Thyroid gland (tissue), 4 donors: ENCODE measurements around the gene GRIK4. TPM values are rescaled to one million over a fixed set of nuclear protein-coding genes. Genes with fewer than 3 reads are reported as not detected.

Source experiments
- DNase-seq, 2 donors: peaks; one replicate each; pipeline ENCODE4 v3.0.0-alpha.2; 2019
- H3K27ac ChIP-seq, 3 donors: fragments of 200-600 bp; sonication (generic); 1 replicate in 2 of 3; 2 replicates in 1 of 3; pipeline ENCODE4 v1.5.1; 2016 to 2019; ENCODE audit warnings: mild to moderate bottlenecking in 1 of 3, moderate library complexity in 1 of 3
- H3K27me3 ChIP-seq: fragments of 200-600 bp; sonication (generic); one replicate; pipeline ENCODE4 v1.5.1; 2019
- H3K36me3 ChIP-seq, 2 donors: fragments of 200-600 bp; sonication (generic); one replicate each; pipeline ENCODE4 v1.5.1; 2016 to 2019
- H3K4me1 ChIP-seq, 2 donors: fragments of 200-600 bp; sonication (generic); one replicate each; pipeline ENCODE4 v1.5.1; 2017 to 2019
- H3K4me3 ChIP-seq, 3 donors: fragments of 200-600 bp; sonication (generic); replicated peaks in 1 of 3; 1 replicate in 2 of 3; 2 replicates in 1 of 3; pipeline ENCODE4 v1.5.1; 2016; ENCODE audit warnings: mild to moderate bottlenecking in 1 of 3
- H3K9me3 ChIP-seq: fragments of 200-600 bp; sonication (generic); one replicate; pipeline ENCODE4 v1.5.1; 2017
- POLR2A ChIP-seq, 2 donors: fragments of 450-650 bp; IDR thresholded peaks; one replicate each; pipeline ENCODE4 v1.6.1; 2017; ENCODE audit warnings: antibody characterized with exemption in 2 of 2, mild to moderate bottlenecking in 2 of 2, moderate library complexity in 1 of 2
- WGBS, 2 donors: methylation state at CpG; one replicate each; pipeline ENCODE4 v1.1.5; 2017; 5-methylcytosine and 5-hydroxymethylcytosine counted together
- intact Hi-C: fragments of 100-400 bp; cut with DNase I; formaldehyde crosslinking; loops from one replicate; pipeline ENCODE4 v1.15.1; 2023
- total RNA-seq, 4 donors: library from RNA; depleted of rRNA; stranded (reverse); fragments of >200 nt; gene quantifications; one replicate each; pipeline ENCODE4 v1.2.3, GENCODE V29; 2016
- TF ChIP-seq, protein P1 (sequence below), 6 experiments: fragments of 200-600 bp in 3 of 6; fragments of 450-650 bp in 3 of 6; sonication (generic) in 3 of 6; IDR thresholded peaks; one replicate each; pipeline ENCODE4 v1.5.1; 2016 to 2019; ENCODE audit warnings: antibody characterized with exemption in 6 of 6, mild to moderate bottlenecking in 2 of 6, inconsistent platforms in 1 of 6, moderate library complexity in 1 of 6

The GRIK4 gene
- total RNA-seq, 4 donors from 2014 or later: 0.54 to 3.7 (median 0.99) TPM

DNA sequence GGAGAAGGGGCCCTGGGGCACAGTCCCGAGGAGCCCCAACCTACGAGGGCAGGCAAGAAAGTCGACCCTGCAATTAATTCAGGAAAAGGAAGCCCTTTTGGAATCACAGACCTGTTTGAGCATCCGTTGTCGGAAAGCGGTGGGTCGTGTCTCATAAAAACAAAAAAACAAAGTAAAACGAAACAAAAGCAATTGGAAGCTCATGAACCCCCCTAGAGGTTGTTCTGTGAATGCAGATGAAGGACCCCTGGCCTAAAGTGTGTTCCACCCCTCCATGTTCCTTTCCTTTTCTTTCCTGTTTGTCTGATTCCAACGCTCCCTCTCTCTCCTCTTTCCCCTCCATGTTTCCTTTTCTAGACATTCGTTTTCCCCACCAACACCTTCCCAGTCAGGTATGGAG, 203.7 kb downstream of the GRIK4 start:
- no peaks in the 10 kb centered on the region for H3K27me3 ChIP-seq
- H3K4me1 ChIP-seq: no peaks in the 10 kb centered on the region
- intact Hi-C loops: no loop called here
- H3K27ac ChIP-seq: no peak overlapping the region
- H3K4me3 ChIP-seq: no peak overlapping the region
- WGBS, 2 donors: 42 to 51% methylated on average over 10 of the region's 10 CpGs
- H3K36me3 ChIP-seq: no peaks in the 10 kb centered on the region
- DNase-seq: no peak
- no peak for TF ChIP-seq POLR2A (IDR thresholded peaks at IDR 0.05)
- TF ChIP-seq, protein P1, sequence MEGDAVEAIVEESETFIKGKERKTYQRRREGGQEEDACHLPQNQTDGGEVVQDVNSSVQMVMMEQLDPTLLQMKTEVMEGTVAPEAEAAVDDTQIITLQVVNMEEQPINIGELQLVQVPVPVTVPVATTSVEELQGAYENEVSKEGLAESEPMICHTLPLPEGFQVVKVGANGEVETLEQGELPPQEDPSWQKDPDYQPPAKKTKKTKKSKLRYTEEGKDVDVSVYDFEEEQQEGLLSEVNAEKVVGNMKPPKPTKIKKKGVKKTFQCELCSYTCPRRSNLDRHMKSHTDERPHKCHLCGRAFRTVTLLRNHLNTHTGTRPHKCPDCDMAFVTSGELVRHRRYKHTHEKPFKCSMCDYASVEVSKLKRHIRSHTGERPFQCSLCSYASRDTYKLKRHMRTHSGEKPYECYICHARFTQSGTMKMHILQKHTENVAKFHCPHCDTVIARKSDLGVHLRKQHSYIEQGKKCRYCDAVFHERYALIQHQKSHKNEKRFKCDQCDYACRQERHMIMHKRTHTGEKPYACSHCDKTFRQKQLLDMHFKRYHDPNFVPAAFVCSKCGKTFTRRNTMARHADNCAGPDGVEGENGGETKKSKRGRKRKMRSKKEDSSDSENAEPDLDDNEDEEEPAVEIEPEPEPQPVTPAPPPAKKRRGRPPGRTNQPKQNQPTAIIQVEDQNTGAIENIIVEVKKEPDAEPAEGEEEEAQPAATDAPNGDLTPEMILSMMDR (IDR thresholded peaks at IDR 0.05): peak in 3 of 6 experiments; percentile 14 to 49 (median 28)
- H3K9me3 ChIP-seq: no peaks in the 10 kb centered on the region

DNA sequence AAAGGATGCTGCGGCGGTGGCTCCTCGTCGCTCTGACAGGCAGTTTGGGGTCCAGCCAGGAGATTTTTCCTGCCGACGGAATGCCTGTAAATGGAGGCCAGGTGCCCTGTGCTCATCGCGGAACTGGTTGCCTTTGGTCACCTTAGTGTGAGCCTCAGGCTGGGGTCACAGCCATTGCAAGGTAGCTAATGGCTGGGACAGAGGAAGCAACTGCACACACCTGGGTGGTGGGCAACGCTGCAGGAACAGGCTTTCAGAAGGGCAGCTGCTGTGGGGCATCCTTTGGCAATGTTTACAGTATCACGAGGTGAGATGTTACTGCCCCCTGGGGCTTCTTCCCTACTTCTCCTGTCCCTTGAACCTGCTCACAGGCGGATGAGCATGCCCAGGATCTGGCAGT, 205.5 kb downstream of the GRIK4 start:
- no peak for TF ChIP-seq POLR2A (IDR thresholded peaks at IDR 0.05)
- TF ChIP-seq, protein P1 (IDR thresholded peaks at IDR 0.05): no peak
- H3K4me1 ChIP-seq: no peaks in the 10 kb centered on the region
- no peak for DNase-seq
- no peaks in the 10 kb centered on the region for H3K27me3 ChIP-seq
- no peak overlapping the region for H3K27ac ChIP-seq
- H3K9me3 ChIP-seq: no peaks in the 10 kb centered on the region
- H3K36me3 ChIP-seq: no peaks in the 10 kb centered on the region
- H3K4me3 ChIP-seq: no peak overlapping the region
- WGBS, 2 donors: 85 to 90% methylated on average over 7 to 11 of the region's 11 CpGs
- intact Hi-C loops: no loop called here

DNA sequence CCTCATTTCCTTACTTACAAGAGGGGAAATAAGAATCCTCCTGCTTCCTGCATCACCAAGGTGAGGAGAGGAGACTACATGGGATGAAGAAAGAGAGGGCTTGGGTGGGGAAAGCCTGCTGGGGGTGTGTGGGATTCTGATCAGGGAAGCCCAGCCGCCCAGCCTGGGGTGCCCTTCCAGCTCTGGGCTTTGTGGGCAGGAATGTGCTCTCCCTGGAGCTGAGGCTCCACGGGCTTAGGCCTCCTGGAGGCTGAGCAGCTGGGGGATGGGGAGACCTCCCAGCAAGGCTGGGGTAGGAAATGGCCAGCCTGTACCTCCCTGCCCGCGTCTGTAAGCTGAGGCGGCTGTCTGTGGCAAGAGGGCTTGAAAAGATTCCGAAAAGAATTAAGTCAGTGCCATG, 206.1 kb downstream of the GRIK4 start:
- no peaks in the 10 kb centered on the region for H3K36me3 ChIP-seq
- intact Hi-C loops: no loop called here
- H3K27ac ChIP-seq: no peak overlapping the region
- no peaks in the 10 kb centered on the region for H3K4me1 ChIP-seq
- H3K27me3 ChIP-seq: no peaks in the 10 kb centered on the region
- no peaks in the 10 kb centered on the region for H3K9me3 ChIP-seq
- no peak for DNase-seq
- WGBS, 2 donors: 61 to 67% methylated on average over 6 of the region's 6 CpGs
- TF ChIP-seq, protein P1 (IDR thresholded peaks at IDR 0.05): no peak
- H3K4me3 ChIP-seq: no peak overlapping the region

DNA sequence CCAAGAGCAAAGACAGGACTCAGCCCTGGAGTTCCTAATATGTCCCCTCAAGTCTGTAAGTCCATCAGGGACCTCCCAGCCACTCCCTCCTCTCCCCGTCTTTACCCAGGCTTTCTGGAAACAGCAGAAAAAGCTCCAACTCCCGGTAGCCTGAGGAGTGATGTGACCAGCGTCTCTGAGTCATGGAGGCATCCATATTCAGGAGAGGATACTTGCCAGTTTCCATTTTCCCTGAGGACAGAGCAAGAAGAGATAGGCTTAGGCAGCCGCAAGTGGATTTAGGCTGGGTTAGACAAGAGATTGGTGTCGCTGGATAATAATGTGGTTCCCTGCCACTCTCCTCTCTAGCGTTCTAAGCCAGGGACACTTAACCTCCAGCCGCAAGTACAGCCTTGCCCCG, 206.6 kb downstream of the GRIK4 start:
- intact Hi-C loops: no loop called here
- TF ChIP-seq POLR2A (IDR thresholded peaks at IDR 0.05): no peak
- TF ChIP-seq, protein P1 (IDR thresholded peaks at IDR 0.05): no peak
- Histone ChIP-seq H3K4me1 (no peaks in the 10 kb centered on the region), H3K27ac (no peak overlapping the region), H3K27me3 (no peaks in the 10 kb centered on the region), H3K4me3 (no peak overlapping the region), H3K9me3 (no peaks in the 10 kb centered on the region), H3K36me3 (no peaks in the 10 kb centered on the region)
- WGBS, 2 donors: 79 to 89% methylated on average over 8 of the region's 8 CpGs
- no peak for DNase-seq

DNA sequence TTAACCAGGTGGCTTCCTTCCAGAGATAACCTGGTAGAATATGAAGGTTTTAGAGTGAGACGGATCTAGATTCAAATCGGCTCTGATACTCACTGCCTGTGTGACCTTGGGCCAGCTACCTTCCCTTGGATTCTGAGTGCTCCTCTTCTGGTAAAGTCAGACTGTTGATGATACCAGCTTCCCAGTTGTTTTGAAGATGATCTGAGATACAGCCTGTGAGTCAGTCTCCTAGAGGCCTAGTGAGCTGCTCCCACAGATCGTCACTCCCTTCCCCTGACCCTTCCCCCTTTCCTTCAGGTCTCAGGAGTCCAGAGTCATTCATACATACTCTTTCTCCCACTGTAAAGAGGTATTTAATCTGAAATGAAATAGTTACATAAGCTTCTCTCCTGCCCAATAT, 207.8 kb downstream of the GRIK4 start:
- Histone ChIP-seq H3K4me3 (no peak overlapping the region), H3K36me3 (no peaks in the 10 kb centered on the region), H3K27me3 (no peaks in the 10 kb centered on the region), H3K27ac (no peak overlapping the region), H3K4me1 (no peaks in the 10 kb centered on the region), H3K9me3 (no peaks in the 10 kb centered on the region)
- WGBS, 2 donors: 71 to 72% methylated on average over 3 of the region's 3 CpGs
- no peak for DNase-seq
- TF ChIP-seq, protein P1 (IDR thresholded peaks at IDR 0.05): no peak
- TF ChIP-seq POLR2A (IDR thresholded peaks at IDR 0.05): no peak
- intact Hi-C loops: no loop called here
